Stimulated activated CD4-positive, alpha-beta T cell treated with anti-CD3 and anti-CD28 coated beads, TNF-alpha, amount 100 ng/mL, for 48 hours (primary cell): Measurements from ENCODE around the gene BMP6.
"Not testable (repeated sequence)": the region's sequence is repeated elsewhere in the genome, so short reads cannot be mapped to it uniquely, and the experiment has no call there.

ENCODE experiments used
- DNase-seq, 3 donors: peaks; one replicate each; pipeline ENCODE4 v3.0.0-alpha.2; 2020; ENCODE audit warnings: low read depth in 3 of 3

BMP6 gene

DNA sequence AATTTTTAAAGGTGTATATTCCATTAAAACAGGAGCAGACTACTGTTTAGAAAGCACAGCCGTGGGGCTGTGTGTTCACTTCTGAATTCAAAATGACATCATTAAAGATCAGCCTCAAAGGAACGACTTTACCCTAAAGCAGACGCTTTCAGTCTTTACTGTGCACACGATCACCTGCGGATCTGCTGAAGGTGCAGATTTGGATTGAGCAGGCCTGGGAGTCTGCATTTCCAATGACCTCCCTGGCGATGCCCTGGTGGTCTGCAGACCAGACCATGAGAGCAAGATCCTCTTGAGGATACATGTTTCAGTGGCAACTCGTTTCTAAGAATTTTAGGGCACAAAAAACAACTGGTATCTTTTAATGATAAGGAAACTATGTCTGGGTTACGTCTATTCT lies 157.5 kb downstream of the BMP6 start:
- DNase-seq, result no peak

DNA sequence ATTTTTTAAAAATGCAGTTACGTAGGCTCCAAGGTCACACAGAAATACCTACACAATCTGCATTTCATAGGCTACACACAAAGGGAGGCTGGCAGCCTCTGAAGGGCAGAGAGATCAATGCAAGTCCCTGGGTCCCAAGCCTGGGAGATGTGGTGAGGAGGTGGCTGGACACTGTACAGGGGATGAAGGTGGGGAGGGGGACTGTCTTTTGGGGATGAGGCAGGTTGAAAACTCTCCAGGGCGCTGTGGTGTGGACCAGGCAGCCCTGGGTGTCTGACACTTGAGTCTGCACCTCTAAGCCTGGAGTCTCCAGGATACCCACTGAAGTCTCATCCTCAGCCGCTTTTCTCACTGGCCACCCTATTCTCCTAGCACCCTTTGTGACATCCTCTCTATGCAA lies 160.2 kb downstream of the BMP6 start:
- no peak for DNase-seq

DNA sequence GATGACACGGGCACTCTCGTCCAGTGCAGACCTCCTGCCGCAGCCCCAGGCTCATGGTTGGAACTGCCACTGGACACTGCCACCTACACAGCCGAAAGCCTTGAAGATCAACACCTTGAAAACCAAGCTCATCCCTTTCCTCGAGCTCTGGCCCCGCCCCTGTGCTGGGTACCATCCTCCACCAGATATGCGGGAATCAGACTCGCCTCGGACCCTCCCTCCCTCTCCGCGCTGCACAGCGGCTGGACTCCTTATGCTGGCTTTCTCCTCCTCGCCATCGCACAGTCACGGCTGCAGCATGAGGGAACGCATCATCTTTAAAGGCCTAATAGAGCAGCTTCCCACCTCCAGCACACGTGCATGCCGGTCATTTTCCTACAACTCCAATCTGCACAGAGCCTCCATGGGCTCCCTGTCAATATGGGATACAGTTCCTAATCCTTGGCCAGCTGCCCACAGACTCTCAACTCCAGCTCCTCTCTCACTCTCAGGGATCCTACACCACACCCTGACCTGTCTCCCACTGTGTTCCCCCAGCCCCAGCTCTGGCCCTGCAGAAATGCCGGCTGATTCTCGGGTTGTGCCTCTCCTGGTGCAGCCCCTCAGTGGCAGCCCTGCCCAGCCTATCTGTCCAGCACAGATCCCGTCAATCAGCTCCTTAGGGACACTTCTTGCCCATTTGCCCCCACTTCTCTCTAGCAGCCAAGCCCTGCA lies 161.5 kb downstream of the BMP6 start:
- DNase-seq, result no peak

DNA sequence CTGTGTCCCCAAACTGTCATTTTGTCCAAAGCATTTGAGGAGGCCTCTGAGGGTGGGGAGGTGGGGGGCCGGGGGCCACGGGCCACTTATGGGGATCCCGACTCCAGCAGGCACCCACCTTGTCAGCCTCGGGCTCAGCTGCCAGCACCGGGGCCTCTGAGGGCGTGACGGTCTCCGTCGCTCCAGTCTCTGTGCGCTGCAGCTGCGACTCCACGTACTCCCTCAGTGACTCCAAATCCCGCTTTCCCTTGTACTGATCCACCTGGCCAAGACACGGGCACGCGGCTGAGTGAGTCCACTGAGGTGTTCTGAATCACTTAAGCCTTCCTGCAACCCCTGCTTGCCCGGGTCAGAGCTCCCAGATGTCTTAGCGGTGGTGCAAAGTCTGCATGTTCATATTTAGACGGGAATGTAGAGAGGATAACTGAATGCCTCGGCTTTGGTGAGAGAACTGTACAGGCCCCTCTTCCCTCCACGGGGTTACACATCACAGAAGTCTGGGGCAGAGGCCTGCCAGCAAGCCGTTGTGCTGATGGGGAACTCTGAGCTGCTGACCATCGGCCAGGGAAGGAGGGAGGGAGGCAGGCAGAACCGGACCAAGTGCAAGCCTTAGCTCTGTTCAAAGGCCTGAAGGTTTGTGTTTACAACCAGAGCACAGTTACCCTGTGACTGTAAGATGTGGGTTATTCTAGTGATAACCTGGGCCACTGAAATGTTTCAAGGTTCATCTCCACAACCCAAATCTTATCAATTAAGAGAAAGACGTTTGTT lies 162.9 kb downstream of the BMP6 start:
- no peak for DNase-seq

DNA sequence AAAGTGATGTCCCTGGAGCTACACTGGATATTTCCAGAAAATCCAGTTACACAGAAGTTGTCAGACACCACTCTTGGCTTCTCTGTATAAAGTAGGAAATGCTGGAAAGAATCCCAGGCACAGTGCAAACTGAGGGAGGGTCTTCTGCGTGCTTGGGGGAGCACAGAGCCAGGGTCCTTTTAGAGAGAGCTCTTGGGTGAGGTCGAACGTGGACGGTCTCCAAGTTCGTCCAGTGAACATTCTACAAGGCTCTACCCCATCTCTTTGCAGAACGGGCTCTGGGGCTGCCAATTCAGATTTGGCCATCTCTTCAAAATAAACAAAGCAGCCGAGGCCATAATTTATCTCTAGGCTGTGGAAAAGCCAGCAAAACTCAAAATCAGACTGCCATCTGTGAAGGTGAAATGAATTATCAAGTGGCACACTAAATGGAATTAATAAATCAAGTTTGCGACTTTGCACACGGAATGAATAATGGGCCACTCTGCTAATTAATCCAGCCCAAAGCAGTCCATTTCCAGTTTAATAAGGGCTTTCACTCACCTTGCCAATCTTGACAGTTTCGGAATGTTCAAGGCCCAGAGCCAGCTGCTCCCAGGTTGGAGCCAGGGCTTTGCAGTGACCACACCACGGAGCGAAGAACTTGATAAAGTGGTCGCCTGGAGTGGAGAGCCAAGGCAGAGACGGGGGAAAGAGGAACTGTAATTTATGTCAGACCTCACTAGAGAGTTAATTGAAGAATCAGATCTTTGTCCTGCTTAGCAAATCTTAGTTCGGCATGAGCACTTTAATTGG lies 165.4 kb downstream of the BMP6 start:
- DNase-seq, result no peak

DNA sequence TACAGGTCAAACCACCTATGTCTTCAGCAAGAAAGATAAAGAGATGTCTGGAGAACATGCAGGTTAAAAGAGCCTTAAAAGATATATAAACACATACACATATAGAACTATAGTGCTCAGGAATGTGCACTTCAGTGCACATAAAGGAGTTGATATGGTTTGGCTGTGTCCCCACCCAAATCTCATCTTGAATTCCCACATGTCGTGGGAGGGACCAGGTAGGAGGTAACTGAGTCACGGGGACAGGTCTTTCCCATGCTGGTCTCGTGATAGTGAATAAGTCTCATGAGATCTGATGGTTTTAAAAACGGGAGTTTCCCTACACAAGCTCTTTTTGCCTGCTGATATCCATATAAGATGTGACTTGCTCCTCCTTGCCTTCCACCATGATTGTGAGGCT lies 166.5 kb downstream of the BMP6 start:
- DNase-seq, result not testable (repeated sequence)

DNA sequence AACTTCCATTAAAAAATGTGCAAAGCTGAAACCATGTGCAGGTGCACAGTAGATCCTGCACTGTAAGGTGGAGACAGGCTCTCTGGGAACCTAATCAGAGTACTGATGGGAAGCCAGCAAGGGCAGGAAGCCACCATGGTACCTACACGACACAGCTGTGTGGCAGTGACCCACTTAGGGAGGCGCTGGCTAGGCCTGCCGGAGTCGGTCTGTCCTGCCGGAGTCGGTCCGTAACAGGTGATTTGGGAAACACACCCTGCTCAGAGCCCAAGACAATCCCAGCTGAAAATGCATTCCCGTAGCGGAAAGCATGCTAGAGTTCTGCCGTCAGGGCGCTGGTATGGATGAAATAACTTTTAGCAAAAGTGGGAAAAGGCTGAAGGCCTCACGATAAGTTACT lies 167.4 kb downstream of the BMP6 start:
- no peak for DNase-seq

DNA sequence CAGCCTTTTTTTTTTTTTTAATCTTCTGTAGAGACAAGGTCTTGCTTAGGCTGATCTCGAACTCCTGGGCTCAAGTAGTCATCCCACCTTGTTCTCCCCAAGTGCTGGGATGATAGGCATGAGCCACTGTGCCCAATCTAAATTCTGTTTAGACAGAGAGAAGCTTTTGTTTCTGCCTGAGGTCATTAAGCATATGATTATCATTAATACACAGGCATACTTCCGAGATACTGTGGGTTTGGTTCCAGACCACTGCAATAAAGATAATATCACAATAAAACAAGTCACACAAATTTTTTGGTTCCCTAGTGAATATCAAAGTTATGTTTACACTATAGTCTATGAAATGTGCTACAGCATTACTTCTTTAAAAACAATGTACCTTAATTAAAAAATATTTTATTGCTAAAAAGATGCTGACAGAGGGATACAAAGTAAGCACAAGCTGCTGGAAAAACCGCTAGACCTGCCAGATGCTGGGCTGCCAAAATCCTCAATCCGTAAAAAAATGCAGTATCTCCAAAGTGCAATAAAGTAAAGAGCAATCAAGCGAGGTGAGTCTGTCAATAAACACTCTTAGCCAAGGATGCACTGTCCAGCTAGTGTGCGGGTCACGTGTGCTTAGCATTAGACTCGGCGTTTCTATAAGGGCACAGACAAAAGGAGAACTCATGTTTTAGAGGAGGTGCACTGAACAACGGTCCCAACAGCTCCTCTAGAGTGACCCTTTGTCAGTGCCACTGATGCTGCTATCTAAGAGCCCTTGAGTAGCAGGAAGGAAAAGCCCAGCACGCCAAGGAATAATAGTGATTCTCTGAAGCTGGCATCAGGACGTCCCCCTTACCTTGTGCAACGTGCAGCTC lies 168.6 kb downstream of the BMP6 start:
- no peak for DNase-seq

DNA sequence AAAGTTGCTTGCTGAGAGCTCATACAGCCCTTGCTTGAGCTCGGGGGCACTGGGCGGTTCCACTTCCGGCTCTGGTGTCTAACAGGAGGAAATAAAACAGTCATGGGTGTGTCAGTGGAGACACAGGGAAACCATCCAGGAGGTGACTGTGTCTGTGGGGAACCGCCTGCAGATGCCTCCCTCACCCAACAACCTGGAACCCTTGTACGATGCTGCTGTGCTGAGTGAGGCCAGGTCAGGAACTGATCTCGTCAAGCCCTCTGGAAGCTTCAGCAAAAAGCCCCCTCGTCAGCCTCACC lies 169.2 kb downstream of the BMP6 start:
- DNase-seq, result no peak

DNA sequence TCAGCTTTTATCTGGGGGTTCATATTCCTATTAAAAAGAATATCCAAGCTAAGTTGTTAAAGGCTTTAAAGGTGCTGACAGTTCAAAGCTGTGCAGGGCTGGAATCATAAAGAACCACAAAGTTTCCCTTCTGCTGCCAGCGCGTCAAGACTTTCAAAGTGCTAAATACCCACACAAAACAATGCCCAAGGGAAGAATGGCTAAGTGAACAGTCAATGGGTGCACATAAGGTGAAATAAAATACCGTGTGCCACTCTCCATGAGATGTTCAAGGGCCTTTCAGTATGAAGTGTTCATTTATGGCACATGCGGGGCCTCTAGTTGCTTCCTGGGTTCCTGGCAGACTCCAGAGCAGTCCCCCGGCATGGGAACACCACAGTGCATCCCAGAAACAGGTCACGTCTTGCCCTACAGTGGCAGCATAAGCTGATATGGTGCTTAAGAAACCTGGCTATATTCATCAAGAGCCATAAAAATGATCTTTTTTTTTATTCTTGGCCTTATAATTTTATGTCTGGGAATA lies 170.6 kb downstream of the BMP6 start:
- no peak for DNase-seq

DNA sequence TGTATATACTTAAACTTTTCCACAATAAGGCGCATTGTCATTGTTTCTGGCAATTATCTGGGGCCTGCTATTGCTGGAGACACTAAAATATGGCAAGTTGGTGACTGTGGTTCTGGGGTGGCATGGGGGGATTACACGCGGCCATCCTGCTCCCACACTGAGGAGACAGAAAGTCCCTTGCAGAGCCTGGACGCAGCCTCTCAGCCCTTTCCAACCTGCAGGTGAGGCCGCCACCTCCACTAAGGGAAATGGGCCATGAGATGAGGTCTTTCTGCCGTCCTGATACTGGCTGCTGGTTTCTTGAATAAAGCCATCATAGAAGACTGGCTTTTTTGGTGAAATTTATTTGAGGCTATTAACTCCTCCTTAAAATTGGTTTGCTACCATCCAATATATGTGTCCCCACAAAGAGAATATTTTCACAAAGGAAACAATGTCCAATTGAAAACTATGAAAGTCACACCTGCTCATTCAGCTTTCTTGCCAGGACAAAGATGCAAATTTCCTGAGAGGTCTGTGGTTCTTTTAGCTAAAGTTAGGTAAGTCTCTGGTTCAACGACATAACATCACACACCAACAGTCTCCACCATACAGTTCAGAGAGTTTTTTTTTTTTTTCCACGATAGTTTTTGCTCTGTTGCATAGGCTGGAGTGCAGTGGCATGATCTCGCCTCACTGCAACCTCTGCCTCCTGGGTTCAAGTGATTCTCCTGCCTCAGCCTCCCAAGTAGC lies 171.7 kb downstream of the BMP6 start:
- no peak for DNase-seq

DNA sequence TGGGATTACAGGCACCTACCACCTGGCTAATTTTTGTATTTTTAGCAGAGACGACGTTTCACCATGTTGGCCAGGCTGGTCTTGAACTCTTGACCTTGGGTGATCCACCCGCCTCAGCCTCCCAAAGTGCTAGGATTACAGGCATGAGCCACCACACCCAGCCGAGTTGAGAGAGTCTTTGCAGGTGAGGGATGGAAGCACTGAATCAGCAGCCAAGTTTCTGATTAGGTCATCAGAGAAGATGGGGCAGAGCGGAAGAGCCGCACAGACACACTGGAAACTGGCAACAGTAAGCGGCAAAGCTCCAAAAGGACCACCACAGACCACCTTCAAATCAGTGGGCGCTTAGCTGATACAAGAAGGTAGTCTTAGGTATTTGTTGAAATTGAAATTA lies 172.3 kb downstream of the BMP6 start:
- not testable (repeated sequence) for DNase-seq

DNA sequence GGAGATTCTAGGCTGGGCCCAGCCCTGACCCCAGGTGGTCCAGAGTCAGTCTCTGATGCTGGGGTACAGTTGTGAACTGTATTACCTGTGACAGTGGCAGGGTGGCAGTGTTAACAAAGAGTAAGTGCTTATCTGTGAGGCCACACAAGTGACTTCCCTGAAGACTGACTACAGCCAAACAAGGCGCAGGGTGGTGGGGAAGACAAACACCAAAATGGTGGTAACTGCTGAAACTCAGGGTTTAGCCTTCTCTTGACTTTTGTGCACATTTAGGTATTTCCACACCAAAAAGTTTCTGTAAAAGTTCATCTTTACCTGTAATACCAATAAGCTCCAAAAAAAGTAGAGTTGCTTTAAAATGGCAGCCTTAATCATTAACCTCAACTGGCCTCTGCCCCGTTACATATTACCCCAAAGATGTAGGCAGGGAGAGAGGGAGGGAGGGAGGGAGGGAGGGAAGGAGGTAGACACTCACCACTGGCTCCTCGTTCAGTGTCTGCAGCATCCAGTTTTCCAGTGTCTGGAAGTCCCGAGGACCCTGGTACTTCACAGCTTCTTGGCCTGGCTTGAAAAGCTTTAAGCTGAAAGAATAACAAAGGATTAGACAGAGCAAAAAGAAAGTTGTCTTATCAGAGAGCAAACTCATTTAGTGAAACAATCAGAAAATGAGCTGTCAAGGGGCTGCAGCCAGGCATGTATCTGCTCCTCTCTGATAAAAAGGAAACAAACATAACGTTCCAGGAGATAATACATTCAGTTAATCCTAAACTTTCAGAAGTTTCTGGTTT lies 173.4 kb downstream of the BMP6 start:
- no peak for DNase-seq

DNA sequence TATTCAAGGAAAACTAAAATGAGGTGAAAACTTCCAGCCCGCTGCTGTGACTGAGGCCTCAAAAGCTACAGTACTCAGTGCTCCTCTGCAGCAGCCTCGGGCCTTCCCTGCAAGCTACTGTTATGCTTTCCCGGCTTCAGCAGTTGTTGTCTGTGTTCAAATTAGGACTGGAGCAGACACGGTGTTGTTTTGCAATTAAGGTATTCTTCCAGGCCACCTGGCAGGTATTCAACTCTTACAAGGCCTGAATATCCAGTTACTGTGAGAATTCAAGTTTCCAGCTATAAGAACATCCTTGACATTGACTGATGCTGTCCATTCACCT lies 174.0 kb downstream of the BMP6 start:
- DNase-seq, result no peak

DNA sequence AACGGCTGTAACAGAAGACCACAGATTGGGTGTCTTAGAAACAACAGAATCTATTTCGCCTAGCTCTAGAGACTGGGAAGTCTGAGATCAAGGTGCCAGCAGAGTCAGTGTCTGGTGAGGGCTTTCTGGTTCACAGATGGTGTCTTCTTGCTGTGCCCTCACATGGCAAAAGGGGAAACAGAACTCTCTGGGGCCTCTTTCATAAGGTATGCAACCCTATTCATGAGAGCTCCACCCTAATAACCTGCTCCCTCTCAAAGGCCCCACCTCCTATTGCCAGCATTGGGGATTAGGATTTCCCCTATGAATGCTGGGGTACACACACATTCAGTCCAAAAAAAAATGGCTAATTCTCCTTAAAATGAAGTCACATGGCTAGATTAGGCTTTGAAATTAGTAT lies 174.7 kb downstream of the BMP6 start:
- DNase-seq, result no peak

DNA sequence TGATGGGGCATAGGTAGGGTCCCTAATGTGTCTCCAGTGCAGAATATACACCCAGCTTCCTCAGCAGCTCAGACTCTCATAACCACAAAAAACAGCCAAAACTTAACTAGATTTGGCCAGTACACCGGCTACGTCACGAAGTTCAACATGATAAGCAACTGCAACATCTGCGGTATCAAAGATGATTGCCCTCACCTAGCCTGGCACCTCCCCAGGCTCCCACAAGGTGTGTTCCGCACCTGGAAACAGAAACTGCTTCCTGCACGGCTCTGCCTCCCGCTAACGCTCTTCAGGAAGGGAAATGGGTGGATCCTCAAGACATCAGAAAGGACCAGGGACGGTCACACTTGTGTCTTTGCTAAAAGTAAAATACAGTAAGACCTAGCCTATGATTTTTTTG lies 175.2 kb downstream of the BMP6 start:
- DNase-seq, result no peak

DNA sequence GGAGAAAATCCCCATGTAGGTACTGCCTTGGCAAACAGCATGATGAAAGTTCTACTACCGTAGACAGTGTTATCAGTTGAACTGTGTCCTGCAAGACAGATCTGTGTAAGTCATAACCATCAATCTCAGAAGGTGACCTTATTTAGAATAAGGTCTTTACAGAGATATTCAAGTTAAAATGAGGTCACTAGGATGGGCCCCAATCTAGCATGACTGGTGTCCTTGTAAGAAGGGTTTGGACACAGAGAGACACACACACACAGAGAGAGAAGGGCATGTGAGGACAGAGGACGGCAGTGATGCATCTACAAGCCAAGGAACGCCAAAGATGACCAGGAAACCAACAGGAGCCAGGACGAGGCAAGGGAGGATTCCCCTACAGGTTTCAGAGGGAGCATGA lies 175.9 kb downstream of the BMP6 start:
- no peak for DNase-seq

DNA sequence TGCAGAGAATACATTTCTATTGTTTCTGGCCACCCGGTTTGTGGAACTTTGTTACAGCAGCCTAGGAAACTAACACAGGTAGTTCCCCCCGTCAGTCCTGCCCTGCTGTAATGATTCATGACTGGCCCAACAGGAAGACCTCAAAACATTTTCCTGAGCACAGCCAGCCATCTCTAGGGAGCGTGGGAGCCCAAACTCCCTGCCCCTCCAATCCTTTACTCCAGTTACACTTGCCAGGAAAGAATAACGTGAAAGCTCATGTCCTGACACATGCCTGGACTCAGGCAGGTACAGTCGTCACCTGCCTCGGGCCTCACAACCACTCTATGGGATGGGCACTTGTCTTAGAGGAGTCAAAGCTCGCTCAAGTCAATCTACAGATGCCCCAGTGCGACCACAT lies 176.3 kb downstream of the BMP6 start:
- no peak for DNase-seq

DNA sequence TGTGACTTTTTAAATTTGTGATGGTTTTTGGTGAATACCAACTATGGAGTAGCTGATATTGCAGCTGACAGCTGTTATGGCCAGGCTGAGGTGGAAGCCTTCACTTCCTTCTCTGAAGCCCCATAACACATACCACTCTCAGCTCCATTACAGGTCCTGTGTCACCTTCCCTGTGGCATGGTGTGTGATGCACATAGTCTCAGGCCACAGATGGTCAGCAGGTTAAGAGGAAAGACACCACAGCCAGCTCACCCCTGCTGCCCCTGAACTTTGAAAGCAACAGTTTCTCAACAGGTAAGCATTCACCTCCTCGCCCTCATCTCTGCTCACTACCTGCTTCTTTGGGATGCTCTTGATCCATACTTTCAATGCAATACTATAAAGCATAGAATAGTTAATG lies 177.0 kb downstream of the BMP6 start:
- DNase-seq, result no peak

DNA sequence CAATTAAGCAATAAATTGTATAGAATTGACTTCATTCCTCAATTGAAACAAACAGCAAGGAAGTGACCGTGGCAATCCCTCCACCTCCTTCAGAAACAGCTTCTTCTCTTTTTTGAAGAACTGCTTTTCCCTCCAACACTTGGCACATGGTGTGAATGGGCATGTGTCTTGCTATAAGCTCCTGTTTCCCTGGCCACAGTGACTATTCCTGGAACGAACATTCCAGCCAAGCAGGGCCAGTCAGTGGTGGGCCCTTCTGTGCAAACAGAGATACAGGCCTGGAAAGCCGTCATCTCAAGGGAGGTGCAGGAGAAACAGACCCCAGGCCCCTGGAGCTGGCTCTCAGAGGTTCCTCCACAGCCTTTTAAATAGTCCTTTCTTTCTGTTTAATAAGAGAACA lies 177.8 kb downstream of the BMP6 start:
- DNase-seq, result no peak
